ENCODE data around the gene SEPTIN6. TPM values are rescaled to one million over a fixed set of nuclear protein-coding genes. Genes with fewer than 3 reads are reported as not detected.

Gene SEPTIN6
- total RNA-seq, 4 donors from 2014 or later = 3.4 to 13.4 (median 8.2) TPM

- no peak for DNase-seq
These were observed 16.7 kb upstream of the SEPTIN6 start for GRCh38 chrX:119709630-119710029.

GRCh38 chrX:119708936-119709335 is 16.0 kb upstream of the SEPTIN6 start:
- TF ChIP-seq POLR2A (IDR thresholded peaks at IDR 0.05) (no peak), CTCF (IDR thresholded peaks at IDR 0.05) (no peak)
- Histone ChIP-seq H3K4me3 (no peak overlapping the region), H3K27ac (no peak overlapping the region), H3K4me1 (no peaks in the 10 kb centered on the region), H3K9me3 (no peaks in the 10 kb centered on the region), H3K27me3 (no peaks in the 10 kb centered on the region), H3K36me3 (no peaks in the 10 kb centered on the region)
- WGBS, 2 donors = 79 to 94% methylated on average over 2 of the region's 2 CpGs
- no peak for DNase-seq
- intact Hi-C loops (cut with DNase I) = no loop called here

More at GRCh38 chrX:119709630-119710029, 16.7 kb upstream of the SEPTIN6 start:
- WGBS, 2 donors = 78 to 79% methylated on average over 2 to 3 of the region's 3 CpGs
- no peaks in the 10 kb centered on the region for H3K9me3 ChIP-seq
- no peaks in the 10 kb centered on the region for H3K27me3 ChIP-seq
- no peaks in the 10 kb centered on the region for H3K4me1 ChIP-seq
- no peaks in the 10 kb centered on the region for H3K36me3 ChIP-seq
- intact Hi-C loops (cut with DNase I) = no loop called here
- TF ChIP-seq CTCF (IDR thresholded peaks at IDR 0.05) (no peak), POLR2A (IDR thresholded peaks at IDR 0.05) (no peak)
- H3K27ac ChIP-seq = no peak overlapping the region
- H3K4me3 ChIP-seq = no peak overlapping the region

GRCh38 chrX:119706616-119707015 is 13.6 kb upstream of the SEPTIN6 start:
- DNase-seq = no peak
- Histone ChIP-seq H3K36me3 (no peaks in the 10 kb centered on the region), H3K27me3 (no peaks in the 10 kb centered on the region), H3K9me3 (no peaks in the 10 kb centered on the region), H3K4me1 (no peaks in the 10 kb centered on the region), H3K27ac (no peak overlapping the region), H3K4me3 (no peak overlapping the region)
- TF ChIP-seq POLR2A (IDR thresholded peaks at IDR 0.05) (no peak), CTCF (IDR thresholded peaks at IDR 0.05) (no peak)
- intact Hi-C loops (cut with DNase I) = no loop called here
- WGBS, 2 donors = 48 to 56% methylated on average over 5 of the region's 5 CpGs

- Histone ChIP-seq H3K36me3 (no peaks in the 10 kb centered on the region), H3K9me3 (no peaks in the 10 kb centered on the region), H3K4me1 (peaks cover 0 to under 1% (median 0%) of the 10 kb centered on the region in 3 donors), H3K4me3 (no peak overlapping the region), H3K27me3 (no peaks in the 10 kb centered on the region), H3K27ac (no peak overlapping the region)
- intact Hi-C loops (cut with DNase I) = no loop called here
- no peak for DNase-seq
- TF ChIP-seq CTCF (IDR thresholded peaks at IDR 0.05) = peak; percentile 20 to 45 (median 36)
- no peak for TF ChIP-seq POLR2A (IDR thresholded peaks at IDR 0.05)
These were observed 5.9 kb upstream of the SEPTIN6 start for GRCh38 chrX:119698845-119699244.

GRCh38 chrX:119696251-119696890 is 3.4 kb upstream of the SEPTIN6 start:
- TF ChIP-seq POLR2A (IDR thresholded peaks at IDR 0.05) (no peak), CTCF (IDR thresholded peaks at IDR 0.05) (no peak)
- H3K27me3 ChIP-seq = no peaks in the 10 kb centered on the region
- peaks cover 0 to 13% (median 0%) of the 10 kb centered on the region in 3 donors for H3K4me1 ChIP-seq
- no peak for DNase-seq
- H3K9me3 ChIP-seq = no peaks in the 10 kb centered on the region
- 50 to 83% methylated on average over 1 to 6 of the region's 9 CpGs for WGBS, 2 donors
- H3K36me3 ChIP-seq = no peaks in the 10 kb centered on the region
- intact Hi-C loops (cut with DNase I) = no loop called here
- no peak overlapping the region for H3K4me3 ChIP-seq
- H3K27ac ChIP-seq = no peak overlapping the region
